Measurements from ENCODE around the gene ARHGAP5. TPM values are rescaled to one million over a fixed set of nuclear protein-coding genes. Genes with fewer than 3 reads are reported as not detected.

The ARHGAP5 gene
- total and polyA plus RNA-seq, 9 of the 15 experiments (the other 6 are each of a cell fraction or from before 2014, with no cell fraction given), result 3.1 to 21.8 (median 12.1) TPM

DNA sequence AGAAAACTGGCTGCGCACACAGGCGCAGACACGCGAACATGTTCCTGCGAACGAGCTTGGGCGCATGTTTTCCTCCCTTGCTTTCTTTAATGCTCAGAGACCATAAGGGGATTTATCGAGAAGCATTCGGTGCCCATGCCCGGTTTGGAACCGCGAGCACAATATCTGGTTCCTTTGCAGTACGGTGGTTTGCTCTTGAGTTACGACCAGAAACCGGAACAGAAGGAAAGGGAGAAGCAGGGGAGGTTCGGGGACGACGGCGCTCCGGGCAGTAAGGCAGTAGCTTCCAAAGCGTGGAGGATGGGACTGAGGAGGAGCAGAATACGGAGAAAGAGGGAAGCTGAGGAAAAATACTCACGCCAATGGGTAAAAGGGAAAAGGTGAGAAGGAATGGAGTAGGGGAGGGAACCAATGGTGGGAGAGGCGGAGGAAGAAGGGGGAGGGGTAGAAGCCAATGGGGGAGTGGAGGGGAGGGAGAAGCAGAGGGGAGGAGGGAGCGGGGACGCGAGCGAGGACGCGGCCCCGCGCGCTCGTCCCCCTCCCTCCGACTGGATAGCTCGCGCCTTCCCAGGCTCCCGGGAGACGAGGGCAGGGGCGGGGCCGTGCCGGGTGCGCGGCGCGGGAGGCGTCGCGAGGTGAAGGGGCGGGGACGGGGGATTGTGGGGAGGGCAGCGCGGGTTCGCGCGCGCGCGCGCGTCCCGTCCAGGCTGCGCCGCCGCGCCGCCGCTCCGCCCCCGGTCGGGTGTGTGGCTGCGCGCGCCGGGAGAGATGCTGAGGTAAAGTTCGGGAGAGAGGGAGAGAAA lies 625 bp upstream of the ARHGAP5 start (continued):
- TF ChIP-seq CEBPG (CRISPR knock-in tag; IDR thresholded peaks at IDR 0.05) (no peak), CEBPG (tag; conservative IDR thresholded peaks at IDR 0.05 in 1 of 2, IDR thresholded peaks at IDR 0.05 in 1 of 2) (no peak), ILF3 (IDR thresholded peaks at IDR 0.05; ENCODE audit: borderline replicate concordance) (no peak), GATA2 (CRISPR knock-in tag; IDR thresholded peaks at IDR 0.05) (no peak), MAFF (IDR thresholded peaks at IDR 0.05; ENCODE audit: low read length) (no peak), ZNF354B (CRISPR knock-in tag; IDR thresholded peaks at IDR 0.05) (no peak), ZNF75A (CRISPR knock-in tag; IDR thresholded peaks at IDR 0.05) (no peak), TEAD4 (IDR thresholded peaks at IDR 0.05; ENCODE audit: low read length) (no peak), TEAD4 (CRISPR knock-in tag; IDR thresholded peaks at IDR 0.05; ENCODE audit: borderline replicate concordance) (no peak), ZNF146 (CRISPR knock-in tag; IDR thresholded peaks at IDR 0.05; ENCODE audit: unreplicated experiment) (no peak), WHSC1 (IDR thresholded peaks at IDR 0.05; ENCODE audit: low read length) (no peak), TARDBP (IDR thresholded peaks at IDR 0.05) (no peak), ZNF274 (IDR thresholded peaks at IDR 0.05; ENCODE audit: borderline replicate concordance, low read depth, low read length) (no peak), MED1 (CRISPR knock-in tag; IDR thresholded peaks at IDR 0.05; ENCODE audit: borderline replicate concordance) (no peak), TCF7 (IDR thresholded peaks at IDR 0.05; ENCODE audit: borderline replicate concordance) (no peak), HNRNPK (IDR thresholded peaks at IDR 0.05; ENCODE audit: low read depth, low read length, poor library complexity, severe bottlenecking) (no peak), SIN3A (IDR thresholded peaks at IDR 0.05; ENCODE audit: borderline replicate concordance in 2 of 2, control insufficient read depth in 1 of 2, low read depth in 2 of 2, low read length in 2 of 2) (no peak)
- TF ChIP-seq, protein P1, sequence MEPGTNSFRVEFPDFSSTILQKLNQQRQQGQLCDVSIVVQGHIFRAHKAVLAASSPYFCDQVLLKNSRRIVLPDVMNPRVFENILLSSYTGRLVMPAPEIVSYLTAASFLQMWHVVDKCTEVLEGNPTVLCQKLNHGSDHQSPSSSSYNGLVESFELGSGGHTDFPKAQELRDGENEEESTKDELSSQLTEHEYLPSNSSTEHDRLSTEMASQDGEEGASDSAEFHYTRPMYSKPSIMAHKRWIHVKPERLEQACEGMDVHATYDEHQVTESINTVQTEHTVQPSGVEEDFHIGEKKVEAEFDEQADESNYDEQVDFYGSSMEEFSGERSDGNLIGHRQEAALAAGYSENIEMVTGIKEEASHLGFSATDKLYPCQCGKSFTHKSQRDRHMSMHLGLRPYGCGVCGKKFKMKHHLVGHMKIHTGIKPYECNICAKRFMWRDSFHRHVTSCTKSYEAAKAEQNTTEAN (CRISPR knock-in tag; IDR thresholded peaks at IDR 0.05), result no peak
- TF ChIP-seq, protein P2, sequence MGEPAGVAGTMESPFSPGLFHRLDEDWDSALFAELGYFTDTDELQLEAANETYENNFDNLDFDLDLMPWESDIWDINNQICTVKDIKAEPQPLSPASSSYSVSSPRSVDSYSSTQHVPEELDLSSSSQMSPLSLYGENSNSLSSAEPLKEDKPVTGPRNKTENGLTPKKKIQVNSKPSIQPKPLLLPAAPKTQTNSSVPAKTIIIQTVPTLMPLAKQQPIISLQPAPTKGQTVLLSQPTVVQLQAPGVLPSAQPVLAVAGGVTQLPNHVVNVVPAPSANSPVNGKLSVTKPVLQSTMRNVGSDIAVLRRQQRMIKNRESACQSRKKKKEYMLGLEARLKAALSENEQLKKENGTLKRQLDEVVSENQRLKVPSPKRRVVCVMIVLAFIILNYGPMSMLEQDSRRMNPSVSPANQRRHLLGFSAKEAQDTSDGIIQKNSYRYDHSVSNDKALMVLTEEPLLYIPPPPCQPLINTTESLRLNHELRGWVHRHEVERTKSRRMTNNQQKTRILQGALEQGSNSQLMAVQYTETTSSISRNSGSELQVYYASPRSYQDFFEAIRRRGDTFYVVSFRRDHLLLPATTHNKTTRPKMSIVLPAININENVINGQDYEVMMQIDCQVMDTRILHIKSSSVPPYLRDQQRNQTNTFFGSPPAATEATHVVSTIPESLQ (CRISPR knock-in tag; IDR thresholded peaks at IDR 0.05), result no peak
- TF ChIP-seq, protein P3, sequence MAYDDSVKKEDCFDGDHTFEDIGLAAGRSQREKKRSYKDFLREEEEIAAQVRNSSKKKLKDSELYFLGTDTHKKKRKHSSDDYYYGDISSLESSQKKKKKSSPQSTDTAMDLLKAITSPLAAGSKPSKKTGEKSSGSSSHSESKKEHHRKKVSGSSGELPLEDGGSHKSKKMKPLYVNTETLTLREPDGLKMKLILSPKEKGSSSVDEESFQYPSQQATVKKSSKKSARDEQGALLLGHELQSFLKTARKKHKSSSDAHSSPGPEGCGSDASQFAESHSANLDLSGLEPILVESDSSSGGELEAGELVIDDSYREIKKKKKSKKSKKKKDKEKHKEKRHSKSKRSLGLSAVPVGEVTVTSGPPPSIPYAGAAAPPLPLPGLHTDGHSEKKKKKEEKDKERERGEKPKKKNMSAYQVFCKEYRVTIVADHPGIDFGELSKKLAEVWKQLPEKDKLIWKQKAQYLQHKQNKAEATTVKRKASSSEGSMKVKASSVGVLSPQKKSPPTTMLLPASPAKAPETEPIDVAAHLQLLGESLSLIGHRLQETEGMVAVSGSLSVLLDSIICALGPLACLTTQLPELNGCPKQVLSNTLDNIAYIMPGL (CRISPR knock-in tag; IDR thresholded peaks at IDR 0.05), result no peak

Data from K562 (cell line).